Hematopoietic multipotent progenitor cell treated with erythropoietin and hydrocortisone succinate and interleukin-3 and kit ligand, for 8 days (in vitro differentiated cells): ENCODE results near the gene PLS1.
"Not testable (repeated sequence)": the region's sequence is repeated elsewhere in the genome, so short reads cannot be mapped to it uniquely, and the experiment has no call there.

Experiments
- DNase-seq: peaks from one replicate; pipeline ENCODE4 v3.0.0-alpha.2; 2015

PLS1 gene, protein sequence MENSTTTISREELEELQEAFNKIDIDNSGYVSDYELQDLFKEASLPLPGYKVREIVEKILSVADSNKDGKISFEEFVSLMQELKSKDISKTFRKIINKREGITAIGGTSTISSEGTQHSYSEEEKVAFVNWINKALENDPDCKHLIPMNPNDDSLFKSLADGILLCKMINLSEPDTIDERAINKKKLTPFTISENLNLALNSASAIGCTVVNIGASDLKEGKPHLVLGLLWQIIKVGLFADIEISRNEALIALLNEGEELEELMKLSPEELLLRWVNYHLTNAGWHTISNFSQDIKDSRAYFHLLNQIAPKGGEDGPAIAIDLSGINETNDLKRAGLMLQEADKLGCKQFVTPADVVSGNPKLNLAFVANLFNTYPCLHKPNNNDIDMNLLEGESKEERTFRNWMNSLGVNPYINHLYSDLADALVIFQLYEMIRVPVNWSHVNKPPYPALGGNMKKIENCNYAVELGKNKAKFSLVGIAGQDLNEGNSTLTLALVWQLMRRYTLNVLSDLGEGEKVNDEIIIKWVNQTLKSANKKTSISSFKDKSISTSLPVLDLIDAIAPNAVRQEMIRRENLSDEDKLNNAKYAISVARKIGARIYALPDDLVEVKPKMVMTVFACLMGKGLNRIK

GRCh38 chr3:142595951-142596725 lies at the start of gene PLS1:
PLS1 (plus strand) TSS chr3:142596393; CDS start chr3:142664238, 67,845 bp downstream.
- peak; percentile 91 for DNase-seq

- DNase-seq: no peak
Measured at GRCh38 chr3:142549986-142550385, 46.2 kb upstream of the PLS1 start.

DNA sequence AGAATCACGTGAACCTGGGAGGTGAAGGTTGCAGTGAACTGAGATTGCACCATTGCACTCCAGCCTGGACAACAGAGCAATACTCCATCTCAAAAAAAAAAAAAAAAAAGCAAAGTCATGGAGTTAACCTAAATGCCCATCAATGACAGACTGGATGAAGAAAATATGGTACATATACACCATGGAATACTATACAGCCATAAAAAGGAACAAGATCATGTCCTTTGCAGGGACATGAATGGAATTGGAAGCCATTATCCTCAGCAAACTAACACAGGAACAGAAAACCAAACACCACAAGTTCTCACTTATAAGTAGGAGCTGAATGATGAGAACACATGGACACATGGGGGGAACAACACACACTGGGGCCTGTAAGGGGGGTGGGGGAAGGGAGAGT lies 43.6 kb upstream of the PLS1 start:
- DNase-seq: not testable (repeated sequence)

DNA sequence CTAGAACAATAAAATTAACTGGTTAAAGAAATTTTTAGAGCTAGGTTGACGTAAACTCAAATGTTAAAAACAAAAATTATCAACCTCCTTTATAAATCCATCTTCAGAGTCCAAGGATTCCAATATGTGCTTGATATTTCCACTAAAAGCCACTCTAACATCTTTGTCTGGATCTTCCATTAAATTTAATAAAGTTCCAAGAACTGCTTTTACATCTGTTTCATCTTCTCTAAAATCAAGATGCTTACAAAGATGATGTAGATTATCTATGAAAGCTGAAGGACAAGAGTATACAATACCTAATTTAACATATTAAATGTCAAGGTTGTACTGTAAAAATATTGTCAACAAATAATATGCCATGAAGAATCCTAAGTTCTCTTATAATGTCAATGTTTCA lies 42.5 kb upstream of the PLS1 start:
- DNase-seq: no peak

DNA sequence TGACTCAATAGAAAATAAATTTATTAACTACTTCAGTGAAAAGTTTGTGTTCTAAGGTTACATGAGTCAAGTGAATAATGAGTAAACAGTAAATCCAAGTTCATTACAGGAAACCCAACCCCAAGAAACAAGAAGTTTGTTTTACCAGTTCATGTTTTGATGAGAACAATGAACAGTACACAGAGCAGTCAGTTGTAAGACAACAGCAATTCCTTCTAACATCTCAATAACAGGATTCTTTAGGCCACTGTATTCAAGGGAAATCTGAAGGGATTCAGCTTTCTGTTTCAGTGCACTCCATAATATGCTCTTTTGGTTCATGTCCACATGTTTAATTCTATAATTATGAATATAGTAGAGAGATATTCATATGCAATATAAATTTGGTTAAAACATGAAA lies 36.1 kb upstream of the PLS1 start:
- DNase-seq: no peak

DNA sequence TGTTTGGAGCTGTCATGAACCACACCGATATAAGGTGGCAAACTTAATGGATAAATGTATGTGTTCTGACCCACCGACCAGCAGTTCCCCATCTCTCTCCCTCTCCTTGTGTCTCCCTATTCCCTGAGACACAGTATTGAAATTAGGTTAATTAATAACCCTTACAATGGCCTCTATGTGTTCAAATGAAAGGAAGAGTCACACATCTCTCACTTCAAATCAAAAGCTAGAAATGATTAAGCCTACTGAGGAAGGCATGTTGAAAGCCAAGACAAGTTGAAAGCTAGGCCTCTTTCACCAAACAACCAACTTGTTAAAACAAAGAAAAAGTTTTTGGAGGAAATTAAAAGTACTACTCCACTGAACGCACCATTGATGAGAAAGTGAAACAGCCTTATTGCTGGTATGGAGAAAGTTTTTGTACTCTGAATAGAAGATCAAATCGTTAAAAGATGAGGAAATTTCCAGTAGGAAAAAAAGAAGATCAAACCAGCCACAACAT lies 32.6 kb upstream of the PLS1 start:
- no peak for DNase-seq

DNA sequence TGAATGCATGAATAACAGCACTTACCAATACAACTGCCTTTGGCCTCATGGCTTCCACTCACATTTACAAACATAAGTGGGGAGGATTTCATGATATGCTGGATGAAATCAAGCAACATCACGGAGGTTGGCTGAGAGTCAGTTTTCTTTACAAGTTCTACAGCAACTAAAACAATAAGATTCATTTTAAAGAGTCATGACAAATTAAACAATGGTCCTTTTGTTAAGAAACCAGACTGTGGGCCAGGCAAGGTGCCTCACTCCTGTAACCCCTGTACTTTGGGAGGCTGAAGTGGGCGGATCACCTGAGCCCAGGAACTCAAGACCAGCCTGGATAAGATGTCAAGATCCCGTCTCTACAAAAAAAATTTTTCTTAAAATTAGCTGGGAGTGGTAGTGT lies 30.1 kb upstream of the PLS1 start:
- DNase-seq: no peak

GRCh38 chr3:142568393-142569017 lies 27.7 kb upstream of the PLS1 start:
- no peak for DNase-seq

GRCh38 chr3:142569422-142569821 lies 26.8 kb upstream of the PLS1 start:
- not testable (repeated sequence) for DNase-seq

DNA sequence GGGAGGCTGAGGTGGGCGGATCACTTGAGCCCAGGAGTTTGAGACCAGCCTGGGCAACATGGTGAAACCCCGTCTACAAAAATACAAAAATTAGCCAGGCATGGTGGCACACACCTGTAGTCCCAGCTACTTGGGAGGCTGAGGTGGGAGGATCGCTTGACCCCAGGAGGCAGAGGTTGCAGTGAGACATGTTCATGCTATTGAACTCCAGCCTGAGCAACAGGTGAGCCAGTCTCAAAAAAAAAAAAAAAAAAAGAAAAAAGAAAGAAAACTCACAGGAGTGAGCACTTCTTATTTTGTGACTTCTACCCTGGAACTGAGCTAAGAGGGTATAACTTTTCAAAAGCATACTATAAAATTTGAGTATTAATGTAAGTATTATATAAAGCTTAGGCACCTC lies 22.0 kb upstream of the PLS1 start:
- not testable (repeated sequence) for DNase-seq

DNA sequence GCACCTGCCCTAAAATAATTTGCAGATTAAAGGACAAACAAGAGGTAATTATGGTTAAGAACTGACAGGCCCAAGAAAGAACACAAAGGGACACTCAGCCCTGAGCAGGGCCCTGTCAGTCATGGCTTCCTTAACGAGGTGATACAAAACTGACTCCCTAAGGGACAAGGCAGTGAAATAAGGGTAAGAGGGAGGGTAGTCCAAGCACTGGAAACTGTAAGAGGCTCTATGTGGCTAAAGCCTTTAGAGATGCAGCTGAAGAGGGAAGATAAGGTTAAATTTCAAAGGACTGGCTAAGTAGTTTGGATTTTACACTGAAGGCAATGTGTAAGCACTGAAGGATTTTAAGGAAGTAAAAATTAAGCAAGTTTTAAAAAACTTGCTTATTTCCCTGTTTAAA lies 21.5 kb upstream of the PLS1 start:
- peak; percentile 35 for DNase-seq

DNA sequence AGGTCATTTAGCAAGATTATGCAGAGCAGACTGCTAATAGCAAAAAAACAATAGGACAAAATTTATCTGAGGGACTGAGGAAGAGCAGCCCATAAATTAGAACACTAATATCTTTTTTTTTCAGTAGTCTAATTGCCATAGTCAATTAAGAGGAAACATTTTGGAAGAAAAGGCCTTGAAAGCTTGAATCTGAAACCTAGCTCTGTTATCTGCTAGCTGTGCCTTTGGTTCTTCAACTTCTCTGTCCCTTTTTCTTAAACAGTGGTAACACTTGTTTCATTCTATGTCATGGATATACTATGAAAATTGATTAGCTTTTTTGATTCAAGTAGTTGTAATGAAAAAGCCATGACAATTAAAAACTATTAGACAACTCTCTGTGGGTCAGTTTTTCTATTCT lies 19.4 kb upstream of the PLS1 start:
- no peak for DNase-seq

DNA sequence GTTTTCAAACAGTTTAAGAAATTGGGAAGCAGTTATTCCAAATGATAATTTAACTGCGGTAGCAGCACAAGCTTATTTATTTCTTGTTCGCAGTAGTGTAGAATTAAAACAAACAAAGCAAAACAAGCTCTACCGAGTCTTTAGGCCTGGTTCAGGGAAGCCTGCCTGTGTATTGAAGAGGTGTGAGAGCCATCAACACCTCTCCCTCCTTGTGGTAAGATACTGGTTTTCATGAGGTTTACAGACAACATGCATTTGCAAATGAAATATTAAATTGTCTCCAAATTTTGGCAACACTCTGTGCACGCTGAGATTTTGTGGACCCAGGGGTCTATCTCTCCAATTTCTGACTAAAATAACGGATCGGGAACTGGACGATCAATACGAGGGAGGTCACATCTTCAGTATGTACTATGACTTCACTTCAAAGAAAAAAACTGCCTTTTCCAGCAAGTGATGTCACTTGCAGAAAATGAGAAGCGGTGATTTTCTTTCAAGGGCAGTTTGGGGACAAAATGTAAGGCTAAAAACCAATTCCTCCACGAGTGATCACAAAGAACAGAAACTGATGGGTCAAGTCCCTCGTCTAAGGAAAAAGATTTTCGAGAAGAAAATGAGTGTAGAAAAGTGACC lies 18.4 kb upstream of the PLS1 start:
- peak; percentile 25 for DNase-seq

DNA sequence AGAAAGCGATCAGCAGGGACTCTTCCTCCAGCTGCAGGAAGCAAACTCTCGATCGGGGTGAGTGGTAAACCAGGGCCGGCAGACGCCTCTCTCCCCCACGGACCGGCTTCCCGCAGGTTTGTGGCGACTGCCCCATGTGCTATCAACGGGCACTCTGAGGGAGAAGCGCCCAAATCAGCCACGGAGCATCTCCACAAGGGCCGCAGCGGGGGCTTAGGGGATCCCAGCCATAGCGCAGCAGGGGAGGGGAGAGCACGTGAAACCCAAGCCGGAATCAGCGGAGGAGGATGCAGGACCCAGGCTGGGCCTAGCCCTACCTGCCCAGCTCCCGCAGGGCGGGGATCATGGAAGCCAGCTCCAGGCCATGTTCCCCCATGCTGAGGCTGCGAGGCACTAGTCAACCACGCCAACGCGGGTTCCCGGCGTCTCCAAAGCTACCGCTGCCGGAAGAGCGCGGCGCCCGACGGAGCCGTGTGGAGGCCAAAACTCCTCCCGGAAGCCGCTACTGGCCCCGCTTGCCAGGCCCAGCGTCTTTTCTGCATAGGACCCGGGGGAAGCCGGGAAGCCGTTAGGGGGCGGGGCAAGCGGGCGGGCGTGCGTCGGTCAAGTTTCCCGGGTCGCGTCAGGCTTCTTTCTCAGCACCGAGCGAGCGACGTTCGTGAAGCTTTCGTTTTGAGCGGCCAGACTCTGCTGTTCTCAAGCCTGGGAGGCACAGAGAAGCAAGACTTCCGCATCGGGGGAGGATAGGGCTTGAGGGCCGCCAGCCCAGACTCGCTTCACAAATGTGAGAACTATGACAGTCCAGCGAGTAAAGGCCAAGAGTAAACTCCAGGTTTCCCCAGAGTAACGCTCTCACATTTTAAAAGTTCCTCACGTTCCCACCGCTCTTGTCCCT lies 17.6 kb upstream of the PLS1 start, which contains the start of gene ATR:
Gene ATR (minus strand): TSS at position 405 of the 895 bp plus-strand sequence. CDS start 29 bp downstream, at position 376.
- peak; percentile 95 for DNase-seq

DNA sequence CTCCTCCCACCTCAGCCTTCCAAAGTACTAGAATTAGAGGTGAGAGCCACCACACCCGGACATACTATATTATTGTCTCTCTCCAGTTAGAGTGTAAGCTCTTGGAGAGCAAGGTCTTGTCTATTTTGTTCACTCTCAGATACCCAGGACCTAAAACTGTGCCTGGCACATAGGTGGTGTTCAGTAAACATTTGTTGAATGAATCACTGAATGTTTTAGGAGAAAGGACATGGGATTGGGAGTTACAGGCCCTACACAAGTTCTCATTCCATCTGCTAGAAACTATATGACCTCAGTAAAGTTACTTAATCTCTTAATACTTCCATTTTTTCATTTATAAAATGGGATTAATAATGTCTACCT lies 16.2 kb upstream of the PLS1 start:
- no peak for DNase-seq

DNA sequence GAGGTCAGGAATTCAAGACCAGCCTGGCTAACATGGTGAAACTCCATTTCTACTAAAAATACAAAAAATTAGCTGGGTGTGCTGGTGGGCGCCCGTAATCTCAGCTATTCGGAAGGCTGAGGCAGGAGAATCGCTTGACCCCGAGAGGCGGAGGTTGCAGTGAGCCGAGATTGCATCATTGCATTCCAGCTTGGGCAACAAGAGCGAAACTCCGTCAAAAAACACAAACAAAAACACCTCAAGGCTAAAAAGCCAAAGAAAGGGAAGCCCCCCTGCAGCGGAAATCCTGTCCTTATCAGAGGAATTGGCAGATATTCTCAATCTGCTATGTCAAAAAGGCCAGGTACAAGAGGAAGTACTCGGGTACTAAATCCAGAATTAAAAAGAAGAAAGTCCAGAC lies 15.1 kb upstream of the PLS1 start:
- not testable (repeated sequence) for DNase-seq

GRCh38 chr3:142586803-142587406 lies 9.3 kb upstream of the PLS1 start:
- peak; percentile 84 for DNase-seq

DNA sequence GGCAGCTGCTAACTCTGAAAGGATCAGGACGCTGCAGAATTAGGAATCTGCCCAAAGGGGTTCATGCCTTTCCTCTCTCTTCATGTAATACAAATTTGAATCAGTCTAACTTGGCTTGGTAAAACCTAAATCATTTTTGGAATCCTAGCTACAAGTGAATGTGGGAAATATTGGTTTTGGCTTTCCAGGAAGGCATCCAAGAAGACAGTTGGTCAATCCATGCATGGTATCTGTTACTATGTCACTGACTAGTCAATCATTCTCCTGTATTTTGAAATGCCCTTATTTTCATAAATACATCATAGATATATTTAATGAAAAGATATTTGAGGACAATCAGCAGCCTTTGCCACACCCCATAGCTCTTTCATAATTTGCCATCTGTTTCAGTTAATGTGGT lies 7.5 kb upstream of the PLS1 start:
- DNase-seq: no peak

DNA sequence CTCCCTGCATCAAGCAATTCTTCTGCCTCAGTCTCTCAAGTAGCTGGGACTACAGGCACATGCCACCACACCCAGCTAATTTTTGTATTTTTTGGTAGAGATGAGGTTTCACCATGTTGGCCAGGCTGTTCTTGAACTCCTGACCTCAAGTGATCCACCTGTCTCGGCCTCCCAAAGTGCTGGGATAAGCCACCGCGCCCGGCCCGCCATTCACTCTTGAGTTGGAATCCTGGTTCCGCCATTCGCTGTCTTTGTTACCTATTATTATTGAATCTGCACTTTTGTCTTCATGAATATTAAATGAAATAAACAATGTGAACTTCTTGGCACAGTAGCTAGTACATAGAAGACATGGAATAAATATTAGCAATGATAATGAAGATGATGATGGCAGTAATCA lies 3.9 kb upstream of the PLS1 start:
- not testable (repeated sequence) for DNase-seq

GRCh38 chr3:142595141-142595540 lies 1.1 kb upstream of the PLS1 start:
- no peak for DNase-seq

GRCh38 chr3:142595581-142595950 lies 627 bp upstream of the PLS1 start:
- DNase-seq: no peak
